Chondrocyte (in vitro differentiated cells): Measurements from ENCODE around the gene TMEM203. TPM values are rescaled to one million over a fixed set of nuclear protein-coding genes. Genes with fewer than 3 reads are reported as not detected.

Experiments used
- DNase-seq: peaks from one replicate; pipeline ENCODE4 v3.0.0; 2021; ENCODE audit warnings: mixed read lengths, low spot score
- H3K27ac Mint-ChIP-seq: one replicate; pipeline ENCODE4 v1.8.0; 2021; ENCODE audit warnings: mild to moderate bottlenecking, moderate library complexity, mixed read lengths; ENCODE audit not compliant: unreplicated experiment
- H3K27me3 Mint-ChIP-seq: 2 replicates; pipeline ENCODE4 v1.8.0; 2021; ENCODE audit warnings: low read depth, mixed read lengths
- H3K36me3 Mint-ChIP-seq: 2 replicates; pipeline ENCODE4 v1.8.0; 2021; ENCODE audit warnings: low read depth, mixed read lengths
- H3K4me1 Mint-ChIP-seq: 2 replicates; pipeline ENCODE4 v1.8.0; 2021; ENCODE audit warnings: low read depth, mild to moderate bottlenecking, mixed read lengths
- H3K4me3 Mint-ChIP-seq: one replicate; pipeline ENCODE4 v1.8.0; 2021; ENCODE audit warnings: mild to moderate bottlenecking, moderate library complexity, mixed read lengths; ENCODE audit not compliant: unreplicated experiment
- H3K9me3 Mint-ChIP-seq: 2 replicates; pipeline ENCODE4 v1.8.0; 2021; ENCODE audit warnings: low read depth, mixed read lengths
- CTCF ChIP-seq: fragments of 200-600 bp; sonication (generic); IDR thresholded peaks from 2 replicates; pipeline ENCODE4 v1.5.0; 2021; ENCODE audit warnings: antibody characterized with exemption, mild to moderate bottlenecking, moderate library complexity
- total RNA-seq: library from RNA; stranded (reverse); gene quantifications from 3 replicates; pipeline ENCODE4 v1.2.1, GENCODE V29; 2021

Gene TMEM203
- total RNA-seq, 1 donor from 2014 or later, result 34.9 TPM

GRCh38 chr9:137234758-137235423 is 29.4 kb upstream of the TMEM203 start:
- TF ChIP-seq CTCF, result no peak
- Mint-ChIP-seq H3K27me3 (no peaks in the 10 kb centered on the region), H3K4me3 (no peak overlapping the region), H3K9me3 (no peaks in the 10 kb centered on the region), H3K4me1 (peaks cover 9% of the 10 kb centered on the region), H3K27ac (no peak overlapping the region), H3K36me3 (no peaks in the 10 kb centered on the region)
- no peak for DNase-seq

- no peak for TF ChIP-seq CTCF
- Mint-ChIP-seq H3K4me1 (peaks cover 4% of the 10 kb centered on the region), H3K4me3 (no peak overlapping the region), H3K9me3 (no peaks in the 10 kb centered on the region), H3K27me3 (no peaks in the 10 kb centered on the region), H3K36me3 (no peaks in the 10 kb centered on the region), H3K27ac (no peak overlapping the region)
- DNase-seq, result no peak
Measured at GRCh38 chr9:137234055-137234697, 28.7 kb upstream of the TMEM203 start.

- no peak for TF ChIP-seq CTCF
- Mint-ChIP-seq H3K4me3 (no peak overlapping the region), H3K4me1 (no peaks in the 10 kb centered on the region), H3K27me3 (no peaks in the 10 kb centered on the region), H3K27ac (no peak overlapping the region), H3K36me3 (no peaks in the 10 kb centered on the region), H3K9me3 (no peaks in the 10 kb centered on the region)
- no peak for DNase-seq
Measured at GRCh38 chr9:137233143-137233980, 27.9 kb upstream of the TMEM203 start.

GRCh38 chr9:137232510-137232909 is 27.1 kb upstream of the TMEM203 start:
- no peaks in the 10 kb centered on the region for H3K9me3 Mint-ChIP-seq
- H3K36me3 Mint-ChIP-seq, result no peaks in the 10 kb centered on the region
- TF ChIP-seq CTCF, result no peak
- H3K27ac Mint-ChIP-seq, result no peak overlapping the region
- H3K4me3 Mint-ChIP-seq, result no peak overlapping the region
- H3K4me1 Mint-ChIP-seq, result peaks cover 2% of the 10 kb centered on the region
- peaks cover 2% of the 10 kb centered on the region for H3K27me3 Mint-ChIP-seq
- no peak for DNase-seq

GRCh38 chr9:137232101-137232500 is 26.7 kb upstream of the TMEM203 start:
- H3K36me3 Mint-ChIP-seq, result no peaks in the 10 kb centered on the region
- no peaks in the 10 kb centered on the region for H3K9me3 Mint-ChIP-seq
- H3K4me1 Mint-ChIP-seq, result peaks cover 6% of the 10 kb centered on the region
- no peak overlapping the region for H3K4me3 Mint-ChIP-seq
- no peak for TF ChIP-seq CTCF
- peaks cover 2% of the 10 kb centered on the region for H3K27me3 Mint-ChIP-seq
- H3K27ac Mint-ChIP-seq, result no peak overlapping the region
- DNase-seq, result no peak
